ENCODE results near the gene EGR1.

DNA sequence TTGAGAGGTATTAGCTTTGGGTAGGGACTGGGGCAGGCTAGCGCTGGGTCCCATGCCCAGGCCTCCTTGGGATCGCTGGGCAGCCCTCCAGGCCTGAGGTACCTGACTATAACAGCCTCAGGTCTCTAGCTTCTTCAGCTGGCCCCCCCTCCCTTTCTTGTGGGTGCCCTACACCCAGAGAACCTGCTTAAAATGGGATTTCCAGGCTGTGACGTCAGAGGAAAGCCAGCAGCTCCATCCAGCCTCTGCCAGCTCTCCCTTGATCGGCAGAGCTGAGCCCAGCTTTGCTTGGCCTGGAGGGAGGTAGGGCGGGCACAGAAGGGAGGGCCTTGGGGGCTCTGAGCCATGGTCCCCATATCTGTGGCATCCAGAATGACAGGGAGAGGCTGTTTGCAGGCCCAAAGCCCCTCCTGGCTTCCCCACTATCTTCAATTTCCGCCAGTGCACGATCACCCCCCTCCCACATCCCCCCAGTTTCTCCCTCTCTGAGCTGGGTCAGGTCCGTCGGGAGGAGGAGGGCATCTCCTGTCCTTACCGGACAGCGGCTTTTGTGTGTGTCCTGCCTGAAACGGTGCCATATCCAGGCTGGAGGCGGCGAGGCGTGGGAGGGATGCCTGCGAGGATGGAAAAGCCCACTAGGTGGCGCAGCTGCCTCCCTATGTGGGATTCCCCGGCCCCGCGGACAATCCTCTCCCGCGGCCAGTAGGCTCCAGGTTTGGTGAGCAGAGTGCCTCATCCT is 15.6 kb upstream of the EGR1 start:
- TF ChIP-seq TAF1 (IDR thresholded peaks at IDR 0.05; ENCODE audit: low read depth, low read length), result no peak
- TF ChIP-seq POLR2A (IDR thresholded peaks at IDR 0.05; ENCODE audit: low read depth, low read length), result no peak
